H1 (cell line): ENCODE results near the gene RAG2. TPM values are rescaled to one million over a fixed set of nuclear protein-coding genes. Genes with fewer than 3 reads are reported as not detected.

ENCODE experiments used
- CTCF ChIA-PET: fragments of 300-600 bp; sonication (Branson Sonifier 250); formaldehyde crosslinking; loops from one replicate; lab custom pipeline; 2021; ENCODE audit not compliant: partially characterized antibody; lab: Charles Lee
- POLR2A ChIA-PET: fragments of 300-600 bp; sonication (Branson Sonifier 250); formaldehyde crosslinking; loops from one replicate; lab custom pipeline; 2021; ENCODE audit warnings: inconsistent platforms; ENCODE audit not compliant: partially characterized antibody; lab: Charles Lee
- DNase-seq, 2 experiments: peaks; one replicate each; pipeline versions ENCODE4 v3.0.0 to v3.0.0-alpha.2; 2010 to 2022; ENCODE audit warnings: low spot score in 2 of 2, low read depth in 1 of 2, mixed read lengths in 1 of 2
- FAIRE-seq: peaks from 2 replicates; lab custom pipeline; 2011; peaks lifted over from hg19 to GRCh38; lab: Jason Lieb, UNC
- H2AFZ ChIP-seq: 2 replicates; pipeline ENCODE4 v1.8.1; 2012; ENCODE audit warnings: low read length, inconsistent platforms
- H2AK5ac ChIP-seq: 2 replicates; pipeline ENCODE4 v1.6.1; 2013; ENCODE audit warnings: low read depth, low read length
- H2BK120ac ChIP-seq: replicated peaks from 2 replicates; pipeline ENCODE3; 2013; ENCODE audit warnings: low read depth, low read length, inconsistent platforms
- H2BK12ac ChIP-seq: 2 replicates; pipeline ENCODE4 v1.6.1; 2013; ENCODE audit warnings: low read depth, low read length
- H2BK15ac ChIP-seq: 2 replicates; pipeline ENCODE4 v1.6.1; 2013; ENCODE audit warnings: low read length
- H2BK20ac ChIP-seq: 2 replicates; pipeline ENCODE4 v1.6.1; 2013; ENCODE audit warnings: low read length
- H2BK5ac ChIP-seq: 2 replicates; pipeline ENCODE4 v1.6.1; 2013; ENCODE audit warnings: low read depth, low read length
- H3K14ac ChIP-seq: 2 replicates; pipeline ENCODE4 v1.6.1; 2013; ENCODE audit warnings: inconsistent platforms; ENCODE audit not compliant: insufficient read length
- H3K18ac ChIP-seq: 2 replicates; pipeline ENCODE4 v1.6.1; 2013; ENCODE audit warnings: low read length; ENCODE audit errors: extremely low read depth
- H3K23ac ChIP-seq: 2 replicates; pipeline ENCODE4 v1.6.1; 2013; ENCODE audit warnings: inconsistent platforms; ENCODE audit not compliant: insufficient read length
- H3K23me2 ChIP-seq: 2 replicates; pipeline ENCODE4 v1.6.1; 2013; ENCODE audit warnings: low read depth, low read length
- H3K27ac ChIP-seq: 2 replicates; pipeline ENCODE4 v1.6.1; 2011; ENCODE audit warnings: low read depth, low read length, inconsistent platforms
- H3K27me3 ChIP-seq, 4 experiments: replicated peaks in 1 of 4; 1 replicate in 1 of 4; 2 replicates in 3 of 4; pipeline versions ENCODE4 v1.6.1 to v1.8.1; 2011 to 2013; ENCODE audit warnings: low read length in 3 of 4, mild to moderate bottlenecking in 3 of 4, inconsistent platforms in 2 of 4, mixed read lengths in 2 of 4, moderate library complexity in 1 of 4; ENCODE audit not compliant: control insufficient read depth in 3 of 4, insufficient read depth in 3 of 4; ENCODE audit errors: extremely low read depth in 1 of 4
- H3K36me3 ChIP-seq, 4 experiments: 2 replicates each; pipeline versions ENCODE4 v1.6.1 to v1.8.1; 2011 to 2013; ENCODE audit warnings: mild to moderate bottlenecking in 4 of 4, low read length in 3 of 4, moderate library complexity in 2 of 4, control low read depth in 1 of 4, inconsistent platforms in 1 of 4; ENCODE audit not compliant: insufficient read depth in 4 of 4, control insufficient read depth in 2 of 4
- H3K4ac ChIP-seq: replicated peaks from 2 replicates; pipeline ENCODE3; 2013; ENCODE audit warnings: low read length, low read depth, mixed read lengths, inconsistent platforms; ENCODE audit not compliant: insufficient read length
- H3K4me1 ChIP-seq, 4 experiments: replicated peaks in 1 of 4; 1 replicate in 1 of 4; 2 replicates in 3 of 4; pipeline versions ENCODE4 v1.6.1 to v1.8.1; 2011 to 2013; ENCODE audit warnings: low read length in 3 of 4, inconsistent platforms in 2 of 4, mixed read lengths in 1 of 4; ENCODE audit not compliant: insufficient read depth in 4 of 4, control insufficient read depth in 3 of 4
- H3K4me2 ChIP-seq, 2 experiments: 2 replicates each; pipeline versions ENCODE4 v1.6.1 to v1.8.1; 2011 to 2013; ENCODE audit warnings: low read depth in 2 of 2, low read length in 2 of 2, control low read depth in 1 of 2, inconsistent platforms in 1 of 2, mild to moderate bottlenecking in 1 of 2; ENCODE audit not compliant: insufficient read depth in 1 of 2
- H3K4me3 ChIP-seq, 4 experiments: fragments of 200-600, 300-600 bp in 1 of 4; sonication (generic), shearing (Covaris generic), sonication (Bioruptor Twin) in 1 of 4; 2 replicates each; pipeline versions ENCODE4 v1.5.1 to v1.8.1; 2011 to 2016; ENCODE audit warnings: low read length in 4 of 4, low read depth in 3 of 4, control low read depth in 2 of 4, inconsistent platforms in 2 of 4, mild to moderate bottlenecking in 2 of 4, mixed read lengths in 1 of 4, moderate library complexity in 1 of 4; ENCODE audit not compliant: insufficient read depth in 2 of 4; ENCODE audit errors: extremely low read depth in 1 of 4
- H3K56ac ChIP-seq: replicated peaks from 2 replicates; pipeline ENCODE3; 2013; ENCODE audit warnings: low read depth, mild to moderate bottlenecking, mixed read lengths, low read length, inconsistent platforms; ENCODE audit not compliant: insufficient read length
- H3K79me1 ChIP-seq: 2 replicates; pipeline ENCODE4 v1.6.1; 2013; ENCODE audit warnings: low read depth, low read length, control low read depth
- H3K79me2 ChIP-seq, 2 experiments: 2 replicates each; pipeline versions ENCODE4 v1.6.1 to v1.8.1; 2012 to 2013; ENCODE audit warnings: low read length in 2 of 2, mild to moderate bottlenecking in 2 of 2, inconsistent platforms in 1 of 2; ENCODE audit not compliant: insufficient read depth in 2 of 2, control insufficient read depth in 1 of 2
- H3K9ac ChIP-seq, 4 experiments: replicated peaks in 1 of 4; 1 replicate in 1 of 4; 2 replicates in 3 of 4; pipeline versions ENCODE4 v1.6.1 to v1.8.1; 2011 to 2013; ENCODE audit warnings: low read depth in 3 of 4, low read length in 3 of 4, control low read depth in 2 of 4, mild to moderate bottlenecking in 2 of 4, moderate library complexity in 2 of 4, inconsistent platforms in 1 of 4; ENCODE audit errors: extremely low read depth in 1 of 4
- H3K9me3 ChIP-seq, 2 experiments: 2 replicates each; pipeline versions ENCODE4 v1.6.1 to v1.8.1; 2012 to 2013; ENCODE audit warnings: mild to moderate bottlenecking in 2 of 2, moderate library complexity in 2 of 2, control low read depth in 1 of 2, inconsistent platforms in 1 of 2, low read depth in 1 of 2, low read length in 1 of 2, mixed read lengths in 1 of 2; ENCODE audit not compliant: insufficient read depth in 2 of 2
- H4K20me1 ChIP-seq, 2 experiments: replicated peaks in 1 of 2; 2 replicates each; pipeline versions ENCODE3 to v1.8.1; 2011 to 2013; ENCODE audit warnings: inconsistent platforms in 2 of 2, low read length in 2 of 2, mild to moderate bottlenecking in 1 of 2; ENCODE audit not compliant: insufficient read depth in 2 of 2, control insufficient read depth in 1 of 2
- H4K5ac ChIP-seq: 2 replicates; pipeline ENCODE4 v1.6.1; 2013; ENCODE audit warnings: low read length, low read depth, mixed read lengths, inconsistent platforms; ENCODE audit not compliant: insufficient read length
- H4K8ac ChIP-seq: 2 replicates; pipeline ENCODE4 v1.8.0; 2013; ENCODE audit warnings: mild to moderate bottlenecking, moderate library complexity, low read length, inconsistent platforms; ENCODE audit not compliant: insufficient read depth; ENCODE audit errors: extremely low read depth
- H4K91ac ChIP-seq: replicated peaks from 2 replicates; pipeline ENCODE3; 2013; ENCODE audit warnings: low read length, mixed read lengths, inconsistent platforms; ENCODE audit not compliant: insufficient read length
- BRCA1 ChIP-seq: IDR thresholded peaks from 2 replicates; pipeline ENCODE4 v1.6.1; 2012; ENCODE audit warnings: low read depth, low read length, improper control_type of control experiment
- CBX8 ChIP-seq: fragments of 300-800, 300-1000 bp; sonication (generic); IDR thresholded peaks from 2 replicates; pipeline ENCODE4 v1.7.1; 2016; ENCODE audit warnings: low read depth, low read length, borderline replicate concordance
- CTCF ChIP-seq, 3 experiments: IDR thresholded peaks; 1 replicate in 2 of 3; 2 replicates in 1 of 3; pipeline versions ENCODE4 v1.5.1 to v1.6.1; 2011; ENCODE audit warnings: low read length in 3 of 3, mild to moderate bottlenecking in 3 of 3, inconsistent platforms in 2 of 3, low read depth in 1 of 3, moderate library complexity in 1 of 3; ENCODE audit not compliant: insufficient read depth in 1 of 3; ENCODE audit errors: control extremely low read depth in 1 of 3
- EP300 ChIP-seq, 2 experiments: IDR thresholded peaks; 1 replicate in 1 of 2; 2 replicates in 1 of 2; pipeline ENCODE4 v1.6.1; 2011 to 2012; ENCODE audit warnings: low read depth in 2 of 2, low read length in 2 of 2, mild to moderate bottlenecking in 2 of 2, borderline replicate concordance in 1 of 2, inconsistent platforms in 1 of 2, moderate library complexity in 1 of 2
- JUN ChIP-seq: IDR thresholded peaks from 2 replicates; pipeline ENCODE4 v1.6.1; 2011; ENCODE audit warnings: low read depth, mild to moderate bottlenecking, improper control_type of control experiment, low read length
- KDM4A ChIP-seq: IDR thresholded peaks from one replicate; pipeline ENCODE4 v1.7.1; 2012; ENCODE audit warnings: low read depth, mild to moderate bottlenecking, moderate library complexity, low read length, inconsistent platforms; ENCODE audit not compliant: severe bottlenecking
- NRF1 ChIP-seq: IDR thresholded peaks from 2 replicates; pipeline ENCODE4 v1.6.1; 2011; ENCODE audit warnings: mild to moderate bottlenecking, low read depth, low read length, improper control_type of control experiment
- POU5F1 ChIP-seq: IDR thresholded peaks from 2 replicates; pipeline ENCODE4 v1.6.1; 2011; ENCODE audit warnings: low read depth, mild to moderate bottlenecking, low read length, moderate library complexity
- RBBP5 ChIP-seq: IDR thresholded peaks from 2 replicates; pipeline ENCODE4 v1.7.1; 2012; ENCODE audit warnings: low read depth, mild to moderate bottlenecking, inconsistent platforms, low read length, moderate library complexity, borderline replicate concordance
- ZNF274 ChIP-seq: IDR thresholded peaks from 2 replicates; pipeline ENCODE4 v1.7.0; 2012; ENCODE audit warnings: low read length, borderline replicate concordance; ENCODE audit errors: extremely low read depth
- WGBS, 2 experiments: shearing (Covaris generic) in 1 of 2; methylation state at CpG; one replicate each; pipeline versions ENCODE4 v1.1.6 to v1.1.7; 2013 to 2015; ENCODE audit warnings: low lambda C conversion rate in 2 of 2, mixed read lengths in 2 of 2, inconsistent platforms in 1 of 2, low coverage in 1 of 2, missing lambda C conversion rate in 1 of 2; ENCODE audit not compliant: insufficient replicate concordance in 2 of 2, insufficient coverage in 1 of 2, insufficient read length in 1 of 2; ENCODE audit errors: extremely low coverage in 1 of 2, missing lambda C conversion rate in 1 of 2; 5-methylcytosine and 5-hydroxymethylcytosine counted together
- polyA plus RNA-seq, 7 experiments: library from polyadenylated mRNA; depleted of rRNA in 3 of 7; stranded (reverse) in 5 of 7; unstranded in 2 of 7; fragments of >200 nt in 5 of 7; fragments of 200-250 nt in 2 of 7; gene quantifications; 1 replicate in 5 of 7; 2 replicates in 1 of 7; 4 replicates in 1 of 7; pipeline versions ENCODE4 v1.2.1 to v1.2.3, GENCODE V29; 2011 to 2013; ENCODE audit warnings: missing spikeins in 2 of 7, mixed read lengths in 2 of 7
- total RNA-seq: library from RNA; stranded (reverse); fragmentation: NEBNext Ultra II Directional; extraction: Animal tissue kit (Norgen Biotek cat#: 25700); gene quantifications from 2 replicates; pipeline ENCODE4 v1.2.1, GENCODE V29; 2021

Gene RAG2
- total and polyA plus RNA-seq, 2 of the 8 experiments (the other 6 are each of a cell fraction or from before 2014, with no cell fraction given), result not detected

DNA sequence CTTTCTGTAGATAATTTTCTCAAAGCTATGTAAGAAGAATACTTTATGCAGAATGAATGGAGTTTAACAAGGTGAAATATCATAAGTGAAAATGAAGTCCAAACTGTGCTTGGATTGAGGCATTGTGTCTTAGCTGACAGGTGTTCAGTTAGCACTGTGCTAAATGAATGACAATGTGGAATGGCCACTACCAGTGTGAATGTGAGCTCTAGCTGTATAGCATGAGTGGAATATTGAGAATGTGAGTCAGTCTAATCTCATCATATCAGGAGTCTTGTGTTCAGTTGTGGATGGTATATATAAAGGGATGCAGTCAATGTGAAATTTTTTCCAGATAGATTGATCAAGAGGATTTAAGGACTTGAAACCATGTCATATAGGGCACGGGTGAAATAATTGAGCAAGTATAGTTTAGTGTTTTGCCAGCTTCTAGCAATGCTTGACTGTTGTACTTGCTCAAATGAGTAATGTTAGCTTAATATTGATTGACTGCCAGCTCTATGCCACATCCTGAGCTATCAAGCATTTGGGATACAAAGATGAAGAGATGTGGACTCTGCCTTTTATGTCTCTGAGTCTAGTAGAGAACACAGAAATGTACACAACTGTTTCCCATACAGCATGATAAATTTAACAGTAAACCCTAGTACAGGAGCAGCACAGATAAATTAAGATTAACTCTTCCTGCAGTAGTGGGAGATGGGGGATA lies 10.6 kb upstream of the RAG2 start:
- Histone ChIP-seq H4K20me1 (no peaks in the 10 kb centered on the region), H3K36me3 (no peaks in the 10 kb centered on the region), H3K4me3 (no peak overlapping the region), H3K4me2 (no peak overlapping the region), H2BK20ac (no peak overlapping the region), H2AFZ (no peak overlapping the region), H3K4me1 (no peaks in the 10 kb centered on the region), H2BK120ac (no peak overlapping the region), H3K9me3 (no peaks in the 10 kb centered on the region), H3K27me3 (no peaks in the 10 kb centered on the region), H3K79me2 (no peaks in the 10 kb centered on the region), H2AK5ac (no peak overlapping the region), H3K14ac (no peak overlapping the region), H4K91ac (no peak overlapping the region), H4K5ac (no peak overlapping the region), H2BK15ac (no peak overlapping the region), H3K4ac (no peak overlapping the region), H2BK12ac (no peak overlapping the region), H2BK5ac (no peak overlapping the region), H3K9ac (no peak overlapping the region), H3K79me1 (no peaks in the 10 kb centered on the region), H4K8ac (no peak overlapping the region), H3K27ac (no peak overlapping the region), H3K18ac (no peak overlapping the region), H3K23ac (no peak overlapping the region), H3K56ac (no peak overlapping the region), H3K23me2 (no peaks in the 10 kb centered on the region)
- WGBS, 2 experiments, result 78% methylated on average over 1 of the region's 1 CpG; no CpG with 5 or more reads in 1 of the 2 experiments
- FAIRE-seq (no peak), DNase-seq (no peak)
- CTCF ChIA-PET, result interaction anchor here (0.6 to 3.2 kb wide), 5 partner anchors 44 to 138 kb away, joined by 3 to 18 read pairs (median 3); no protein-coding TSS in a partner anchor
- POLR2A ChIA-PET, result no interaction called here
- TF ChIP-seq POU5F1 (no peak), CTCF (IDR thresholded peaks at IDR 0.05; ENCODE audit: control extremely low read depth in 1 of 3, insufficient read depth in 1 of 3, low read depth in 1 of 3, low read length in 3 of 3) (no peak), JUN (no peak), ZNF274 (no peak), BRCA1 (no peak), NRF1 (no peak), KDM4A (no peak), RBBP5 (no peak), EP300 (IDR thresholded peaks at IDR 0.05; ENCODE audit: borderline replicate concordance in 1 of 2, low read depth in 2 of 2, low read length in 2 of 2) (no peak), CBX8 (no peak)
